Effector CD4-positive, alpha-beta T cell (primary cell): ENCODE data around the gene IL36RN. TPM values are rescaled to one million over a fixed set of nuclear protein-coding genes. Genes with fewer than 3 reads are reported as not detected.

Experiments
- DNase-seq: peaks from one replicate; pipeline ENCODE4 v3.0.0-alpha.2; 2020
- total RNA-seq: gene quantifications from one replicate; lab custom pipeline; 2026; lab: John Stamatoyannopoulos, UW

The IL36RN gene
- not detected for total RNA-seq

- no peak for DNase-seq
Measured at GRCh38 chr2:113058998-113059960, at the start of gene IL36RN. Gene IL36RN (plus strand): TSS chr2:113059198. CDS start chr2:113059439, 241 bp downstream.

GRCh38 chr2:113009622-113010021 is 49.4 kb upstream of the IL36RN start:
- no peak for DNase-seq

GRCh38 chr2:113010088-113010487 is 48.9 kb upstream of the IL36RN start:
- no peak for DNase-seq

GRCh38 chr2:113011108-113011507 is 47.9 kb upstream of the IL36RN start:
- no peak for DNase-seq

- DNase-seq = no peak
Measured at GRCh38 chr2:113012436-113013335, 46.3 kb upstream of the IL36RN start.

GRCh38 chr2:113013336-113013661 is 45.7 kb upstream of the IL36RN start:
- no peak for DNase-seq

GRCh38 chr2:113014067-113014466 is 44.9 kb upstream of the IL36RN start:
- no peak for DNase-seq

- no peak for DNase-seq
Measured at GRCh38 chr2:113015042-113015441, 44.0 kb upstream of the IL36RN start.

GRCh38 chr2:113015655-113016054 is 43.3 kb upstream of the IL36RN start:
- DNase-seq = no peak

GRCh38 chr2:113018509-113018908 is 40.5 kb upstream of the IL36RN start:
- DNase-seq = no peak

- no peak for DNase-seq
Measured at GRCh38 chr2:113021312-113021711, 37.7 kb upstream of the IL36RN start.

GRCh38 chr2:113024764-113025163 is 34.2 kb upstream of the IL36RN start:
- no peak for DNase-seq

- DNase-seq = no peak
Measured at GRCh38 chr2:113025737-113026136, 33.3 kb upstream of the IL36RN start.

- no peak for DNase-seq
Measured at GRCh38 chr2:113027691-113028090, 31.3 kb upstream of the IL36RN start.

- no peak for DNase-seq
Measured at GRCh38 chr2:113028112-113028511, 30.9 kb upstream of the IL36RN start.

GRCh38 chr2:113032737-113033136 is 26.3 kb upstream of the IL36RN start:
- DNase-seq = no peak

GRCh38 chr2:113034016-113034415 is 25.0 kb upstream of the IL36RN start:
- DNase-seq = no peak

GRCh38 chr2:113036763-113037162 is 22.2 kb upstream of the IL36RN start:
- DNase-seq = no peak

- no peak for DNase-seq
Measured at GRCh38 chr2:113038291-113038690, 20.7 kb upstream of the IL36RN start.

- DNase-seq = no peak
Measured at GRCh38 chr2:113039158-113039557, 19.8 kb upstream of the IL36RN start.

GRCh38 chr2:113039719-113040118 is 19.3 kb upstream of the IL36RN start:
- no peak for DNase-seq

GRCh38 chr2:113041871-113042270 is 17.1 kb upstream of the IL36RN start:
- DNase-seq = no peak

GRCh38 chr2:113046465-113046864 is 12.5 kb upstream of the IL36RN start:
- DNase-seq = no peak
